ENCODE measurements around the gene TAC3.
A peak's percentile ranks its signal among the peaks of the same experiment; 100 is the strongest.
"Not testable (repeated sequence)": the region's sequence is repeated elsewhere in the genome, so short reads cannot be mapped to it uniquely, and the experiment has no call there.

The TAC3 gene

DNA sequence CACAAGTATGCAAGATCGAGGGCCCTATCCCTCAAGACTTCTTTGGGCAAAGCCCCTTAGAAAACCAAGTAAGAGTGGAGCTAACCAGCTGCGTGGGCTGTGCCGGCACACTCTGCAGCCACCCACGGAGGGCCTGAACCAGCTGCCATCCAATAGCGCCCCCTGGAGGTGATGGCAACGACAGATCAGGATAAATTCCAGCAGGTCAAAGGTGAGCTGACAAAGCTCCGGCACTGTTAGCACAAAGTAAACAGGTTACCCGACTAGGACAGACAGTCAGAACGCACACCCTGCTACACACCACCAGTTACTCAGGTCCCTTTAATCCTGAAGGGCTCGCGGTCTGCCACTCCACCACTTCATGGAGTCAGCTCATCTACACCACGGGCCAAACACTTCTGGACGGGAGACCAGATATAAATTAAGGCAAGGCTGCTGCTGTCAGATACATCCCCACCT lies 14.9 kb downstream of the TAC3 start:
- peak; percentile 53 for DNase-seq

DNA sequence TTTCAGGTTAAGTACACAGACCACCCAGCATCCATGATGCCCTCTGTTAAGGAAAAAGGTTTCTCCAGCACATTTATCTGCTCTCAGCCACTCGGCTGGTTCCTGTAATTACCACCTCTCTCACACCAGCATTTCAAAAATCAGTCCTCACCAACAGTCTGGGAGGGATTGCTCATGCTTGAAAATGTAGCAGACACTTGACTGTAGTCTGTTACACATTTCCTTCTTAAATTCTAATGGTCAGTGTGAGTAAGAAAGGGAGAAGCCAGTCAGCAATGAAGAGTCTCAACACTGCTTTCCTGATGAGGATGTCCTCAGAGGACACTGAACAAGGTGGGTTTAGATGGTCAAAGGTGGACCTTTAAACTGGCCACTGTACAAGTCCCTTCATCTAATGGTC lies 15.9 kb downstream of the TAC3 start:
- DNase-seq: no peak

DNA sequence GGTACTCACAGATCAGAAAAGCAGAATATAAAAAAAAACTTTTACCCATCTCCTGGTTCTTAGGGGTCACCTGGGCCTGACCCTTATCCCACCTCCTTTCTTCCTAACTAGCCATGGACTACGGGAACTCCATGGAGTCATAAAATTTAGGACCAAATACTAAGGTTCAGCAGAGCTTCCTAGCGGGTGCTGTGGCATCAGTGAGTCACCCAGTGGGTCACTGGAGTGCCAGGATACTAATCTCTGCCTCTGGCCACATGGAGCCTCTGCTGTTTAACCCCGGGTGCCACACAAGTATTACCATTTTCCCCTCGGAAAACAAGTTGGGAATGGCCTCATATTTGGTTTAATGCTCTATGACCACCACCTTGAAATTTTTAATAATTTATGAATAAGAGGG lies 16.9 kb downstream of the TAC3 start:
- DNase-seq: no peak

DNA sequence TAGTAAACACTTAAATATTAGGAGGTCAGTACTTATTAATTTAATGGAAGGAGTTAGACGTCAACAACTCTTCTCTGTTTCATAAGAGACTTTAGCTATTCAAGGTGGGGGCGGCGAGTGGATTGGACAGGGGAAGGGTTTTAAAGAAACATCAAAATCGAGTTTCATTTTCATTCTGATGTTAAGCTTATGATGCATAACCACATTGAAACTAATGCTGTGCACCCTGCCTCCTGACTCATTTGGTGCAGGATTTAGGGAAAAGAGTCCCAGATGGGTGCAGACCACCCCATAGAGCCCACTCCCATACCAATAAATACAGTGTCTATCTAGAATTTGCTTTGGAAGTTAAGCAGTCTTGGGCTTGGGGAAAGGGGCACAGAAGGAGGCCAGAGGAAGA lies 17.3 kb downstream of the TAC3 start:
- DNase-seq: no peak

DNA sequence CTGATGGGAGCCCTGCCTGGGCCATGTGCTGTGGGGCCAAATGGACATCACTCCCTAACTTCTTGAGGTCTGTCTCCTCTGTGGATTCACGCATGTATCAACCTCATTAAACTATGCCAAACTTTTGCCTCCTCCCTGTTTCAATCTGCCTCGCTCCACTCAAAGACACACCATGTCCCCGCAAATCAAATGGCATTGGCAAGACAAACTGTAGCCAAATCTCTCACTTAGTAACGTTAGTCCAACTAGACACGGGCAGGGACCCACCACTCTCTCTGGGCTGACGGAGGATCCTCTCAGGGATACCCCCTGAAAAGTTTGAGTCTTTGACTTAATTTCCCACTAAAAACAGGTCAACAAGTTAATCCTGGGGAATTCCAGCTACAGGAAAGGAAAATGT lies 18.0 kb downstream of the TAC3 start:
- no peak for DNase-seq

DNA sequence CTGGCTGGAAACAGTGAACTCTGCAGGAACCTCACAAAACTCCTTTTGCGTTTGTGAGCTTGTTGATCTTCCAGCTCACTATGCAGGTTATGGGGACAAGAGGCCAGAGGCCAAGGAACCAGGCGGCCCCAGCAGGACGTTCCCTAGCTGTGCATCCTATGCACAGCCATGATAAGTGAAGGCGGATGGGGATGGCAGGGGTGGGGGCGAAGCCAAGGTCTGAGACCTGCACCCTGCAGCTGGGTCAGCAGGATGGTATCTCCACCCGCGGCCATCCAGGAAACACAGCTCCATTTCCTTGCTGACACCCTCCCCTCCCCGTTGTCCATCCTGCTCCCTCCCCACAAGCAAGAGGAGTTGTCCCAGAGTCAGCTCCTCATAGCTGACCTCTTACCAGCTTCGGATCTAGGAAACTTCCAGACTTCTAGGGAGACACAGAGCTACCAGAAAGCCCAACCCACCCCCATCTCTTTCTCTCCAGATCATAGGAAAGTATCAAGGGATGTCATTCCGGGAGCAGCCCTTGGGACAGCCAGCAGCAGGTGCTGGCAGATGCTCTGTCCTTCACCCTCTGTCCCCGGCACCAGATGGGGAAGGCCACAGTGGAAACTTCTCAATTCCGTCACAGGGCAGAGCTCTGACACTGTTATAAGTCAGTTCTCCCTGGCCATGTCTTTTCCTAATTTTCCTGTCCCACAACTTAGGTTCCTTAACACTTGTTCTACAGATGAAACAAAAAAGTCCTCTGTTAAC lies 19.4 kb downstream of the TAC3 start:
- DNase-seq: no peak

DNA sequence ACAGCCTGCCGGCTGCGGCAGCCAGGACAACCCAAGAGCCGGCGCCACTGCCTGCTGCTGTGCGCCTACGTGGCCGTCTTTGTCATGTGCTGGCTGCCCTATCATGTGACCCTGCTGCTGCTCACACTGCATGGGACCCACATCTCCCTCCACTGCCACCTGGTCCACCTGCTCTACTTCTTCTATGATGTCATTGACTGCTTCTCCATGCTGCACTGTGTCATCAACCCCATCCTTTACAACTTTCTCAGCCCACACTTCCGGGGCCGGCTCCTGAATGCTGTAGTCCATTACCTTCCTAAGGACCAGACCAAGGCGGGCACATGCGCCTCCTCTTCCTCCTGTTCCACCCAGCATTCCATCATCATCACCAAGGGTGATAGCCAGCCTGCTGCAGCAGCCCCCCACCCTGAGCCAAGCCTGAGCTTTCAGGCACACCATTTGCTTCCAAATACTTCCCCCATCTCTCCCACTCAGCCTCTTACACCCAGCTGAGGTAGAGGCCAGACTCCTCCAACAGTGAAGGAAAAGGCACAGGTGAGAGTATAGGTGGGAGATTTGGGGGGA lies 20.3 kb downstream of the TAC3 start:
- no peak for DNase-seq

DNA sequence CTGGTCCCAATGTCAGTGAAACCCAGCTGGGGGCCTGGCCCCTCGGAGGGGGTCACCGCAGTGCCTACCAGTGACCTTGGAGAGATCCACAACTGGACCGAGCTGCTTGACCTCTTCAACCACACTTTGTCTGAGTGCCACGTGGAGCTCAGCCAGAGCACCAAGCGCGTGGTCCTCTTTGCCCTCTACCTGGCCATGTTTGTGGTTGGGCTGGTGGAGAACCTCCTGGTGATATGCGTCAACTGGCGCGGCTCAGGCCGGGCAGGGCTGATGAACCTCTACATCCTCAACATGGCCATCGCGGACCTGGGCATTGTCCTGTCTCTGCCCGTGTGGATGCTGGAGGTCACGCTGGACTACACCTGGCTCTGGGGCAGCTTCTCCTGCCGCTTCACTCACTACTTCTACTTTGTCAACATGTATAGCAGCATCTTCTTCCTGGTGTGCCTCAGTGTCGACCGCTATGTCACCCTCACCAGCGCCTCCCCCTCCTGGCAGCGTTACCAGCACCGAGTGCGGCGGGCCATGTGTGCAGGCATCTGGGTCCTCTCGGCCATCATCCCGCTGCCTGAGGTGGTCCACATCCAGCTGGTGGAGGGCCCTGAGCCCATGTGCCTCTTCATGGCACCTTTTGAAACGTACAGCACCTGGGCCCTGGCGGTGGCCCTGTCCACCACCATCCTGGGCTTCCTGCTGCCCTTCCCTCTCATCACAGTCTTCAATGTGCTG lies 21.0 kb downstream of the TAC3 start:
- no peak for DNase-seq

DNA sequence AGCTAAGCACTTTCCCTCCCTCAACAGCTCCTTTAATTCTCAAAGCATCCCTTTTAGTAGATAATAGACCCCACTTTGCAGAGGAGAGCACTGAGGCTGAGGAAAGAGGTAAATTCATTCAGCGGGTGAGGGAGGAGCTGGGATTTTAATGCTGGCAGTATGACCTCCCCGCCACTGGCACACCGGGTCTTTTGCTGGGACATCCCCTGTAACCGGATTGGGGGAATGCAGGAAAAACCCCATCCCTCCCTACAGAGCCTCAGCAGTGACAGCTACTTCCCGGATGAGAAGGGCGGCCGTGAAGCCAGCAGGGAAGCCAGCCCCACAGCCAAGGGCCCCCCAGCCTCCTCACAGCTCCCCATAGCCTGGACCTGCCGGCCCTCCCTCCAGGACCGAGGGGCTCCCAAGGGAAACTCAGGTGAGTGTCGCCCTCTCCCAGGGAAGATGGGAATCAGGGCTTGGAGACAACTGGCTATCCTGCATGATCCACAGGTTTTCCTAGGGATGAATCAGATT lies 22.0 kb downstream of the TAC3 start:
- DNase-seq: no peak

DNA sequence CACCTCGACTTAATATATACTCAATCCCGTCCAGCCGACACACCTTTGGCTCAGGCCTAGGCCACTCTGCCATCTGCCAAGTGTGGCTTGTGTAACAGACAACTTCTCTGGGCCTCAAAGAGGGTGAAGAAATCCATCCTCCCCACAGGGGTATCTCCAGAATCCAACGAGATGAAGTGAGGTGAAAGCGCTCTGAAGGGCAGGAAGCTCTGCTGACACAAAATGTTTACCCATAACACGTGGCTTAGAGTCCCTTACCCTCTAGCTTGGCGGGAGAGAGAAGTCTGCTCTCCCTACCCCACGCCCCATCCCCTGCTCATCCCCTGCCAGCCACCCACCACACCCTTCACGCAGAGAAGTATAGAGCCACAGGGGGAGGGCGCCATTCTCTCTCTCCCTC lies 23.0 kb downstream of the TAC3 start:
- DNase-seq: no peak

DNA sequence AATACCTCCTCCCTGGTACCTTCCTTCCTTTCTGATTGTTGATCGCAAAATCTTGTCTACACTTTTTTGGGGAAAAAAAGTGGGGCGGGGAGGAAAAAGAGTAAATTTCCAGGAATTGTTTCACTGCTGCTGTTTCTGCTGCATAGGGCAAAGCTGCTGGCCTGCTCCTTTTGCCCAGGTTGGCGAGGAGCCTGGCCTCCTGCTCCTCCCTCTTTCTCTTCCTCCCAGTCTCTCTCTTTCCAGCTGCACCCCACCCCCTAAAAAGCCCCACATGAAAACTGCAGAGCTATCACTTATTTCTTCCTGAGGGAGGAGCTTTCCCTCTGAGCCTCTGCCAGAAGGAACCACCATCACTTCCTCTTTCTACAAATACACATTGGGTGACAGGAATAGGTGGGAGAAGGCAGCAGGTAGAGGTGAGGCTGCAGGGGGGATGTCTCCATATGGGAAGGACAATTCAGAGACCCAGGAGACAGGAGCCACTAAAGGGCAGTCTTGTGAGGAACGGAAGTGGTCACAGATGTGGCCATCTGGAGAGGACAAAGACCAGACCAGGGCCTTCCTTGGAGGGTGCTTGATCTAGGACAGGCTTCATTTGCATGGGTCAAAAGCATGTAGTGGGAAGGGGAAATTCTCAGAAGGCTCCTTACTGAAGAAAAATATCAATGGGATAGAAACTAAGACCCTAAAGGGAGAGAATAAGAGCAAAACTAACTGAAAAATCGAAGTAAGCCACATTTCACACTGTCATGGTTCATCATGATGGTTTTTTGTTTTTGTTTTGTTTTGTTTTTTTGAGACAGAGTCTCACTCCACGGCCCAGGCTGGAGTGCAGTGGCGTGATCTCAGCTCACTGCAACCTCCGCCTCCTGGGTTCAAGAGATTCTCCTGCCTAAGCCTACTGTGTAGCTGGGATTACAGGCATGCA lies 24.7 kb downstream of the TAC3 start:
- DNase-seq: no peak

DNA sequence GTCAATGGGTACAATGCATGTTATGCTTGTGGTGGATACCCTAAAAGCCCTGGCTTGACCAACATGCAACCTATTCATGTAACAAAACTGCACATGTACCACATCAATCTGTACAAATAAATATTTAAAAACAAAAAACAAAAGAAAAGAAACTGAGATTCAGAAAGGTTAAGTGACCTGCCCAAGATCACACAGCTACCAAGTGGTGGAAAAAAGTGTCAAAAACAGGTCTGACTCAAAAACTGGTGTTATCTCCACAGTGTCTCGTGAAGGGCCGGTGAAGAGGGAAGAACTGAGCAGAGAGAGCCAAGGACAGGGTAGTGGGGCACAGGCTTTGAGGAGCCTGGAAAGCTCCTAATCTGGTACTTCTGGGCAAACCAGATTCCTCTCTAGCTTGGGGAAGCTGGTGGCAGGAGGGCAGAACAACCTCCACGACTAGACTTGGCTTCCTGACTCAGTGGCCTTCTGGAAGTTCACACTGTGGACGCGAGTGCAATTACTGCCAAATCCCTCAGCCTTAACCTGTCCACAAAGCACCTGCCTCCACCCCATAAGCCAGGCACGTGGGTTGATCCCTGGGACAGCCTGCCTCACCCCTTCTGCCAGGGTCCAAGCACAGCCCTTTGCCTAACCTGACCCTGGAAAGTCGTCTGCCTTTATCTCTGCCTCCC lies 25.5 kb downstream of the TAC3 start:
- DNase-seq: no peak

DNA sequence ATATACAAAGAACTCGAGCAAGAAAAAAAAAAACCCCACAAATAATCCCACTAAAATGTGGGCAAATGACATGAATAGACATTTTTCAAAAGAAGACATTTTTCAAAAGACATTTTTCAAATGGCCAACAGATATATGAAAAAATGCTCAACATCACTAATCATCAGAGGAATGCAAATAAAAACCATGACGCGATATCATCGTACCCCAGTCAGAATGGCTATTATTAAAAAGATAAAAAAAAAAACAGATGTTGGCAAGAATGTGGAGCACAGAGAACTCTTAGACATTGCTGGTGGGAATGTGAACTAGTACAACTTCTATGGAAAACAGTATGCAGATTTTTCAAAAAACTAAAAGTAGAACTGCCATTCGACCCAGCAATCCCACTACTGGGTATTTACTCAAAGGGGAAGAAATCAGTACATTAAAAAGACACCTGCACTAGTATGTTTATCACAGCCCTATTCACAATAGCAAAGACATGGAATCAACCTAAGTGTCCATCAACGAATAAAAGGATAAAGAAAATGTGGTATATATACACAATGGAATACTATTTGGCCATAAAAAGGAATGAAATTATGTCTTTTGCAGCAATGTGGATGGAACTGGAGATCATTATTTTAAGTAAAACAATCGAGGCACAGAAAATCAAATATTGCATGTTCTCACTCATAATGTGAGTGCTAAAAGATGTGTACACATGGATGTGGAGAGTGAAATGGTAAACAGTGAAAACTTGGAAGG lies 26.3 kb downstream of the TAC3 start:
- no peak for DNase-seq

DNA sequence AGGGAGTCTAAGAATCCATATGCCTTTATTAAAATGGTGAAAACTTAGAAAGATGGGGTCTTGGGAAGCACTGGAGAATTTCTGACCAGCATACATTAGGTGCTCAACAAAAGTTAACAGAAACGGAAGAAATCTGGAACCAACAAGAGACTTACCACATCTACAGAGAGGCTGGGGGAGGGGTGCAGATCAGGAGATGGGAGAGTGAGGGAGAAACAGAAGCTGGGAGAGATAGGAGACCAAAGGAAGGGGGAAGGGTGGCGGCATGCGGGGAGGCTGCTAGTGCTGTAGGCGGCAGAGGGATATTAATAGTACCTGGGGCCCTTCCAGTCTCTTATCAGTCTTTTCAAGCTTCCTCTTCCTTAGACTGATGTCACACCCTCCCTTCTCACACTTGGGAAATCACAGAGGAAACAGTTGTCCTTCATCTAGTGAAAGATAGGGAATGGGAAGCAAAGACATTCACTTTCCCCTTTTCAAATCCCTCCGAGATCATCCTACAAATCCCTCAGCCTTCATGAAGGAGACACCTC lies 28.1 kb downstream of the TAC3 start:
- DNase-seq: no peak

DNA sequence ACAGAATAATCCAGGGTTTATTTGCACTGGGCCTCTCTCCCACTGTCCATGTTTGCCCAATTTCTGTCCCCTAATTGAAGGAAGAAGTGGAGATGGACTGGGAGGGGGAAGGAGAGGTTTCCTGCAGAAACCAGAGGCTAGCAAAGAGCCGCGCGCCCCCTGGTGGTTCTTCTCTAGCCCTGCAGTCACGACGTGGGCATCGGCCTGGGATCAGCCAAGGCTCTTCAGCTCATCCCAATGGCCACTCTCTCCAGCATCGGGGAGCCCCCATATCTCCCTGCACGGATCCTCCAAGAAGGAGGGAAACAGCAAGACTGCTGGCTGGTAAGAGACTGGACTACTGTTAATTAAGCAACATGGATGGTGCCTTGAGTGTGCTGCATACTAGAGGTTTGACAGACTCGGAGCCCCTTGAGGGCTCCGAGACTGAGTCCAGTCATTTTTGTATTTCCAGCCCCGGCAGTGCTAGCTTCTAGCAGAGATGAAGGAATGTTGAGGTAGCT lies 28.7 kb downstream of the TAC3 start:
- peak; percentile 57 for DNase-seq

DNA sequence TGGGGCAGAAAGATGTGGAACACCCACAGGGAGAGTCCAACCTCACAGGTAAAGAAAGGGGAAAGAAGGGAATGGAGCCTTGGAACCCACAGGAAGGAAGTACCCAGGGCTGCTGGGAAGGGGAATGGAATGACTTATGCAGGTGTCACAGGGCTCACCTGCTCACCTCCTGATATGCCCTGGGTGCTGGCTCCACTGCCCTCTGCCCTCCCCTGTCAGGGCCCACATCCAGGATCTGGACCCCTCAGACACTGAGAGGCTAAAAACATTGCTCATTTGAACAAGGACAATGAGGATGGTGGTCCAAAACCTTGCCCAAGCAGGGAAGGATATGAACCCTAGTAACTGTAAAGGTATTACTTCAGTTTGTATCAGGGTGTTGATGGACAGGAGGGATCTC lies 29.3 kb downstream of the TAC3 start:
- no peak for DNase-seq

DNA sequence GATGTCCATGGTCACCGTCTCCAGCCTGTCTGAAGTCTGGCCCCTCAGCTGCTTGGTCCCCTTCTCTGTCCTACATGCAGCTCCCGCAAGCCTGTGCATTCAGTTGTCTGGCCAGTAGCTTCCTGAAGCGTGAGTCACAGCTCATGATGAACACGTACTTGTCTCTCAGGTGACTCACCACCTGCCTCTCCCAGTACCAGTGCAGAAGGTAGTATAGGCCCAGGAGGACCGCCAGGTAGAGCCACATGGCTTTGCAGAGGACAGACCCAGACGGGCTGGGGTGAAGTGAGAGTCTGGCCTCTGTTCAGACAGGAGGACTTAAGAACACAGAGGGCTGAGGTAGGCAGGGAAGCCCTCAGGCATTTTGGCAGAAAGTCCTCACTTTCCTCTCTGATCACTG lies 30.6 kb downstream of the TAC3 start:
- not testable (repeated sequence) for DNase-seq

DNA sequence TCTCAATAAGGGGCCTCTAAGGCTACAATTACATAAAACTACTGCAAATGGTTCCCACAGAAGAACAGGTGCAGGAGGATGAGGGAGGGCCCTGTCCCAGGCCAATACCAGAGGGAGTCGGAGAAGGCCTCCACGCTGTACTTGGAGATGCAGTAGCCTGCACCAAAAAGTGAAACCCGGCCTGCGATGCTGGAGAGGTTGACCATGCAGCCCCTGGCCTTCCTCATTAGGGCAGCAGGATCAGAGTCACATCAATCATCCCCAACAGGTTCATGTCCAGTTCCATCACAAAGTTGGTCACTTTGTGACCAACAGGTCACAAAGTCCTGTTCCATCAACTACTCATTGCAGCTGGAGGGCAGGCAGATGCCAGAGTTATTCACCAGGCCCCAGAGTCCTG lies 32.9 kb downstream of the TAC3 start:
- DNase-seq: no peak

DNA sequence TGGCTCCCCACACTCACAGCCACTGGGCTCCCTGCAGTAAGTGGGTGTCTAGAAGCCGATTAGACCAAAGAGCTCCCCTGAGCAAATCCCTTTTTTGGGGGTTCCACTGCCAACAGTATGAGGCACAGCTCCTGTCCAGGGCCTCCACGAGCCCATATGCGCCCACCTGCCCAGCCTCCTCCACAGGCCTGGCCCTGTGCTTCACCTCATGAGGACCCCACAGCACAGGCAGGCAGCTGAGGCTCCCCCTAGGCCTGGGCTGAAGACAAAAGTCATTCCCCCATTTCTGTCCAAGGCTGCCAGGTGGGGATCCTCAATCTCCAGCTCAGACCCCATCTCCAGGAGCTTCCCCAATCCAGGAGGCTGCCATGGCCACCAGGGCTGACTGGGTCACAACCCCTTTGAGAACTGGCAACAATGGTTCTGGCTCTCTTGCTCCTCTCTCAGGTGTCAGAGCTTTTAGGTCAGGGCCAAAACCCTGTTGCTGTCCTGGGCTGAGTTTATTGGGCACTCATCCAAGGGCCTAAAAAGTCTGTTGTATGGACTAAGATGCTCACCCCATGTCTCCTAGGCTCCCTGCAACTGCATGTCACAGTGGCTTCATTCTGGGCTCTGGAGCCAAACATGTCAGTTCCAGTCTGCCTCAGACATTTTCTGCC lies 33.6 kb downstream of the TAC3 start:
- not testable (repeated sequence) for DNase-seq

DNA sequence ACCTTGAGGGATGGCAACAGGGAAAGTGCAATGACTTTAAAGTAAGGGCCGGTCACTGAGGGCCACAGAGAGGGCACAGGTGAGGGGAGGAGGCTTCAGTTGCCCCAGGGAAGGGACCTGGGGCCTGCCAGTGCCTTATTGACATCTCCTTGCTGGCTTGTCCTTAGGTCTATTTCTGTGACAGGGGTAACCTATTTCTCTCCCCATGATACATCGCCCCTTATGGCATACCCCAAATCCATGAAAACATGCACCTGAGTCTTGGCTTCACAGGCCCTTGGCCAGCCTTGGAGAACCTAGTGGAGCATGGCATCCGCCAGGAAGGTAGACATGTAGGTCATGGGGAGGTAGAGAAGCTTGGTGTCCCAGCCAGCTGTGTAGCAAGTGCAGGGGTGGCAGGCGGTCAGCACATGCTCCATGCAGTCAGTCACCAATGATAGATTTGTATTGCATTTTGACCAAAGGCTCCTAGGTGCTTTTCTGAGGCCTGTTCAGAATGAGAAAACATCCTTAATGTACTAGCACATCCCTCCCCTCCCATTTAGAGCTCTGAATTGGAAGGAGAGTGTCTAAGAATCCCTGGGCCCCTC lies 35.3 kb downstream of the TAC3 start:
- DNase-seq: no peak
